ENCODE measurements around the gene UPF1.

The UPF1 gene

DNA sequence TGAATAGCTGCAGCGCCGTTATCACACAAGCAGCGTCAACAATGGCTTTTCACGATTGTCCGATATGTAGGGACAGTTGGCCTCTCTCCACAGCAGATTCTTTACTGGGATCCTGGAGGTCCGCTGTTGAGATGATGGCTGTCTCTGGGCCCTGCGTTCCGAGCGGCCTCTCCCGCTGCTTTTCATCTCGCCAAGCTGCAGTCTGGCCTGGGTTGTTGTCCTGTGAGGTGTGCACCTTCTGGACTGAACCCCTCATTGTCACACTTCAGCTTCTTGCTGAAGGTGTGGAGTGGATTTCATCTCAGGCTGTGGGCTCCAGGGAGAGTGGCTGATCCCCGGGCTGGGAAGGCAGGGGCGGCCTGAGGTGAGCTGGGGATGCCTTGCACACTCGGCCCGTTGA, 9.6 kb downstream of the UPF1 start:
- no peak for DNase-seq

DNA sequence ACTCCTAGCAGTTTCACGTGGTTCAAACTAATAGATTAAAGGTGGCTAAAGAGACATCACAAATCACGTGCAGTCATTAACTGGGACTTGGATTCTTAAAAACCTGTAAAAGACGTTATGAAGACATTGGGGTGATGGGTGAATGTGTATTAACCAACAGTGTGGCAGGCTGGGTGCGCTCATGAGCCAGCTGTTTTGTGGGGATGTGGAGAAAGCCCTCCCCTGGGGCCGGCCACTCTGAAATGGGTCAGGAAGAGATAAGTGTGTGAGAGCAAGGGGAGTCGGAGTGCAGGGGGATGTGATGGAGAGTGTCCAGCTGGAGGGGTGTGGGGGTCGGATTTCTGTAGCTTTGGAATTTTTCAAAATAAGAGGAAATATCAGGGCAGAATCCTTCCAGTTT, 10.4 kb downstream of the UPF1 start:
- DNase-seq: no peak

DNA sequence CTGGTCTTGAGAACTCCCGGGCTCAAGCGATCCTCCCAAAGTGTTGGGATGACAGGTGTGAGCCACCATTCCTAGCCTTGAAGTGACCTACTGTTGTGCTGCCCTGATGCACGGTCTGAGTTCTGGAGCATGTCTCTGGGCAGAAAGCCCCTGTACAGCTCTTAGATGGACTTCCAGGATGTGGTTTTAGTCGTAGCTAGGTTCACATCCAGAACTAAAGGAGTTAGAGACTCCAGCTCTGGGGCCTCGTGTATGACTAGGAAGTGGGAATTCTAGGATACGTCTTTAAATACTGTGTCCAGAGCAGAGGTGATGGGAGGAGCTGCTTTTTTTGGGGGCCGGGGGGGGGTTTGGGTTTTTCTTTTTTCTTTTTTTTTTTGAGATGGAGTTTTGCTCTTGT, 12.2 kb downstream of the UPF1 start:
- DNase-seq: no peak

DNA sequence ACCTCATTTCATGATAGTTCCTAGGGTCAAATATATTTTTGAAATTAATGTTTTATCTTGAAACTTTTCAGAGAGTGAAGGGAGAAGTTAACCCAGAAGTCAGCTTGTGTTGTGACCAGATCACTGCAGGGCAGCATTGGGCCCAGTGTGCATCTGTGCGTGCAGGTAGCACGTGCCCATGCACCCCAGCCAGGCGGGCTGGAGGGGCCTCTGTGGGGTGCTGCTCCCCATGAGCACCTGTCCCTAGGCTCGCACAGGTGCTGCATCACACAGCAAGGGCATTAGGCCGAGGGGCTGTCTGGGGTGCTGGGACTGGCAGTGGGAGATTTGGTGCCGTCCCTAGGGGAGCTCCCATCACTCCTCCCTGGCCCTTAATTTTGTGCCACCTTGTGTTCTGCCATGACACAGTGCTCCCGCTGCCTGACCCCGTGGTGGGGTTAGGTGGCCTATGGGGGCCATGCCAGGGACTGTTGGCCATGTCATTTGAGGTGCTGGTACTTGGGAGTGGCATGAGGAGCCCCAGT, 13.1 kb downstream of the UPF1 start:
- no peak for DNase-seq

DNA sequence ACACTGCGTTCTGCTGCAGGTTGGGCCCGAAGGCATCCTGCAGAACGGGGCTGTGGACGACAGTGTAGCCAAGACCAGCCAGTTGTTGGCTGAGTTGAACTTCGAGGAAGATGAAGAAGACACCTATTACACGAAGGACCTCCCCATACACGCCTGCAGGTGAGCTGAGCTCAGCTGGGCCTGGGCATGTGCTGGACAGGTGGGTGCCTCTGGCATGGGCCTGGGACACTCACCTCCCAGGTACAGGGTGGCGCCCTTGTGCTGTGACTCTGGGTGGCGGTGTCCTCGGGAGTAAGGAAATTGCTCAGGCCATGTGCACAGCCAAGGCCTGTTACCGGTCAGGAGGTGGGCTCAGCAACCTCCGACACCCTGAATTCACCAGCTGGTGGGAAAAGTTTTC, 14.2 kb downstream of the UPF1 start:
- no peak for DNase-seq

DNA sequence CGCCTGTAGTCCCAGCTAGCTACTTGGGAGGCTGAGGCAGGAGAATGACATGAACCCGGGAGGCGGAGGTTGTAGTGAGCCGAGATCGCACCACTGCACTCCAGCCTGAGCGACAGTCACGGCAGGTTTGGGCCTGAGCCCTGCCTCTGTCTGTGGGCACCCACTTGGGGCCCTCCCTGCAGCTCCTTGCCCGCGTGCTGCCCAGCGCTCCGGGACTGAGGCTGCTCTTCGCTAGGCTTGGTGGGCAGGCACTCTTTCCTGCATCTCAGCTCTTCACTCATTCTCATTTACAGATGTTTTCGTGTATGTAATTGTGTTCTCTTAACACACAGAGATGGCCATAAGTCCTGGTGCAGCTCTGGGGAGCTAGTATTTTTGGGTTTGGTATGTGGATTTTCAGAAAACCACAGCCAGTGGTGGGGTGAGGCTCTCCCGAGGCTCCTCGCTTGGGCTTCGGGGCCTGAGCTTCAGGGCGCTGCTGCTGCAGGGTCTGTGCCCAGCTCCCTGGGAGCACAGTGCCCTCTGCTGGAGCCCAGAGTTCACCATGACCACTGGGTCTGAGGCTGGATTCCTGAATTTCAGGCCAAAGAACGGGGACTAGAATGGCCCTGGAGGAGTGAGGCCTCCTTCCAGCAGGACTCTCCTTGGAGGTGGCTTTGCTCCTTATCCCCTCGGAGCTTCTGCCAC, 15.2 kb downstream of the UPF1 start:
- peak; percentile 74 for DNase-seq

DNA sequence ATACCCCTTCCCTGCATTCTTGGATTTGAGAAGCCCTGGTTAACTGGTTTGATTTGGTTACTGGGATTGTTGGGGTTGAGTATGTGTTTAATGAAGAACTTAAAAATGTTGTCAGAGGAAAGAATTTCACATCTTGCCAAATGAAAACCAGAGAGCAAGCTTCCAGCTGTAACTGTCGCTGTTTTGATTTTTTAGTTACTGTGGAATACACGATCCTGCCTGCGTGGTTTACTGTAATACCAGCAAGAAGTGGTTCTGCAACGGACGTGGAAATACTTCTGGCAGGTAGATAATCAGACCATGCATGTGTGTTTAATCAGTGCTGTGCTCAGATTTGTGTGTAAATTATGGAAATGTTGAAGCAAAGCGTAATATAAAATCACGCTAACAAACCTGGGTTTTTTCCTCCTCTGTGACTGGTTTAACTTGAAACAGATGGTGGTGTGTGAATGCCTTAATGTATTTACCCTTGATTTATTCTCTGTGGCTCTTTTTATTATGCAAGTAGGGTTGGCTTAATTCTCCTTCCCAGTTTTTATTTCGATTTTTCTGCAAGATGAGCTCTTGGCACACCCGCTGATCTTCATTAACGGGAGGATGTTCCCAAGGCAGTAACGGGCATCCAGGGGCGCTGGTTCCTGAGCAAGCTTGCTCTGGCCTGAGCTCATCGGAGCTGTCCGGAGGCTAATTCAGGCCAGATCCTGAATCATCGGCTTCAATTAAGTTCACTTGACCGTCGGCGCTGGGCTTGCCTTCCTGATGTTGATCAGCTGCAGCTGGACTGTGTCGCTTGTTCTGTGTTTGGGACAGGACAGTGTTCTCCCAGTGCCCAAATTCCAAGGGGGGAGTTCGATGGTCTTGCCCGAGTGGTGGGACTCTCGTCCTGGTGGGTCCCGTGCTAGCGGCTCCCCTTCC, 16.0 kb downstream of the UPF1 start:
- no peak for DNase-seq

DNA sequence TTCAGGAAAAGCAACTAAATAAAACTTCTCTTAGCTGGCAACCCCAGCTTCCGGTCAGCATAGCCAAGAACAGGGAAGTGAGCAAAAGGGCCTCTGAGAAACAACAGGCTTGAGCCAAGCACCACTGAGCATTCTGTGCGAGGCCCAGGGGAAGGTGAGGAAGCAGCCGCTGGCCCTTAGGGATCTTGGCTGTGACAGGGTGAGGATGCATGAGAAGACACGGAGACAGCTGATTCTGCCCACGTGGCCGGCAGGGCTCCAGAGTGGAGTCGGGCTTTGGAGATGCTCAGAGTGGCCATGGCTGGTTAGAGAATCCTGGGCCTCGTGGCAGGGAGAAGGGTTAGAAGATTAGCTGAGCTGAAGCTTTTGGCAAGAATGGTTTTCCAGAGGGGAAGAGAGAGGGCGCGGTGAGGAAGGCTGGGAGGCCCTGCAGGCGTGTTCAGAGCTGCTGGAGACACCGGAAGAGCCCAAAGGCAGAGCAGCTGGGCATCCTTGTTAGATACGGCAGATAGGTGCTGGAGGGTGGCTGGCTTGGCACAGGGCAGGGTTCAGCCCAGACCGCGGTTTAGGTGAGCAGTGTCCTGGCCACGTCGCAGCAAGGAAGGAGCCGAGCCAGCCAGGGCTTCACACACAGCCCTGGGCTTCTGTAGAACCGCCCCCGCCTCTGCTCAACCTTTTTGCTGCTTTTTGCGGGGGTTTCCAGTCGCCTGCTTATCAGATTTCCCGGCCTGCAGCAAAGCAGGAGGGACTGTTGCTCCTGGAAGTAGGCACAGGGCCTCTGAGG, 17.3 kb downstream of the UPF1 start:
- peak; percentile 16 for DNase-seq

DNA sequence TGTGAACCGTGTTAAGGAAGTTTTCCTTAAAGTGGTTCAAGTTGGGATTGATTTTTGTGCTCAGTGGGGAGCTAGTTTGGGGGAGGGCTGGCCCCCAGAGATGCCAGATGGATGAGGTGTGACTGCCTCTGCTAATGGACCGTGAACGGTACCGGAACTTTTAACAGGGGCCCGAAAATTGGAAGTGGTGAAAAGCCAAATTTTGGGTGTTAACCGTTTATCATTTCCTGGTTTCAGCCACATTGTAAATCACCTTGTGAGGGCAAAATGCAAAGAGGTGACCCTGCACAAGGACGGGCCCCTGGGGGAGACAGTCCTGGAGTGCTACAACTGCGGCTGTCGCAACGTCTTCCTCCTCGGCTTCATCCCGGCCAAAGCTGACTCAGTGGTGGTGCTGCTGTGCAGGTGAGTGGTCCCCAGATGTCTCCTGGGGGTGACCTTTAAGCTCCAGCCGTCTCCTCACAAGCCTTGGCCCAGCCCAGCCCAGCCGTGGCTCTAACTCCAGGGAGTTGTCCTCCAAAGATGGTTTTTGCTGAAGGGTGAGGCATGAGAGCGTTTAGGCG, 18.2 kb downstream of the UPF1 start:
- no peak for DNase-seq

DNA sequence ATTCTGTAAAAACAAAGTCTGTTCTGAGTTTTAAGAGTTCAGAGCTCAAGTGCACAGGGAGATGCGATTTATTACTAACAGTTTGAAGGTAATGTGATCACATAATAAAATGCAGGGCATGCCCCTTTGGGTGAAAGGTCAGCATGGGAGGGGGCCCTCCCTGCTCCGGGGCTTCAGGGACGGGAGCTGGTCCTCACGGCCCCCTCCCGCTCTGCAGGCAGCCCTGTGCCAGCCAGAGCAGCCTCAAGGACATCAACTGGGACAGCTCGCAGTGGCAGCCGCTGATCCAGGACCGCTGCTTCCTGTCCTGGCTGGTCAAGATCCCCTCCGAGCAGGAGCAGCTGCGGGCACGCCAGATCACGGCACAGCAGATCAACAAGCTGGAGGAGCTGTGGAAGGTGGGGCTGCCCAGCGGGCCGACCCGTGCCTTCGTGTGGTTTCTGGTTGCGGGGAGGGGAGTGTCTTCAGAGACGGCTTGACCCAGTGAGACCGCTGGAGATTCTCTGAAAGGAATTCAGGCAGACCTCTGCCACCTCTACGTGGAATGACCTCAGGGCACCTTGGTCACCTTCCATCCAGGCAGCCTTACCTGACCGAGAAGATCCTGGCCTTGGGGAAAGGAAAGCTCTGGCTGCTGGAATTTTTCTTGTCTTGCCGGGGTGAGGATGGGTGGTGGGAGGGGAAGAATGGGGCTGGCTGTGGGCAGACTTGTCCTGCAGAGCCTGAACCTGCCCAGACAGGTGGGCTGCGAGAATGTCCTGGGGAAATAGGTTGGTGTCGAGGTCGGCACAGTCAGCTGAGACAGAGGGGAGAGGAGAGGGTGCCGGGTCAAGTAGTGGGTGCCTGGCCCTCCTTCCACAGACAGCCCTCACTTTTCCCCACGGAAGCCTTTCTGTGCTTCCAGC, 19.0 kb downstream of the UPF1 start:
- peak; percentile 15 for DNase-seq

DNA sequence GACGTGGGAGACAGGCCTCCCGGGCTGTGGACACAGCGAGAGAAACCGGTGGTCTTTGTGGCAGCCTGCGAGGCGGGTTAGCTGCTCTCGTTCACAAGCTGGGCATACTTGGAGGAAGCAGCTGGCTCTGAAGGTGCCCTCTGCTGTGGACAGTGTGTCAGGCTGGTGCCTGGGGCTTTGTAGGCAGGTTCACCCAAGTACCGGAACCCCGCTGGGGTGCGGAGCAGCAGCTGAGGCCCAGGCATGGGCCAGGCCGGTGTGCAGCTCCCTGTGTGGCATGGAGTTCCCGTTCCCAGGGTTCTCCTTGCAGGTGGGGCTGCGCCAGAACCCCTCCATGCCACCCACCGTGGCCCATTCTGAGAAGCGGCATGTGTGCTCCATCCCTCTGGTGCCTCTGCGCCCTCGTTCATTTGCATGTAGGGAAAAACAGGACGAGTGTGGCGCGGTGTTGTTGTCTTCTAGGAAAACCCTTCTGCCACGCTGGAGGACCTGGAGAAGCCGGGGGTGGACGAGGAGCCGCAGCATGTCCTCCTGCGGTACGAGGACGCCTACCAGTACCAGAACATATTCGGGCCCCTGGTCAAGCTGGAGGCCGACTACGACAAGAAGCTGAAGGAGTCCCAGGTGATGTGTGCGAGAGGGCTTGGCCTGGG, 20.0 kb downstream of the UPF1 start:
- no peak for DNase-seq

DNA sequence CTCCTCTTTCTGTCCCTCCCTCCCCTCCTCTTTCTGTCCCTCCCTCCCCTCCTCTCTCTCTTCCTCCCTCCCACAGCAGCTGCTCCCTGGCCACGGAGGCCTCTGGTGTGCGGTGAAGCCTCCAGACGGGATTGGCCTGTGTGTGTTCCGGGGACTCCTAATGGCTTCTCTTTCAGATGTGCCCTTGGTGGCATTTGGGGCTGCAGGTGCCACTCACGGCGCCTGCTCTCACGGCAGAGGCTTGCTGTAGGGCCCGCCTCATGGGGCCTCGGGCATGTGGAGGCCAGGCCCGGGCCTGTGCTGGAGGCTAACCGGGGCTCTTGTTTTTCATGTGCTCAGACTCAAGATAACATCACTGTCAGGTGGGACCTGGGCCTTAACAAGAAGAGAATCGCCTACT, 20.9 kb downstream of the UPF1 start:
- DNase-seq: no peak

DNA sequence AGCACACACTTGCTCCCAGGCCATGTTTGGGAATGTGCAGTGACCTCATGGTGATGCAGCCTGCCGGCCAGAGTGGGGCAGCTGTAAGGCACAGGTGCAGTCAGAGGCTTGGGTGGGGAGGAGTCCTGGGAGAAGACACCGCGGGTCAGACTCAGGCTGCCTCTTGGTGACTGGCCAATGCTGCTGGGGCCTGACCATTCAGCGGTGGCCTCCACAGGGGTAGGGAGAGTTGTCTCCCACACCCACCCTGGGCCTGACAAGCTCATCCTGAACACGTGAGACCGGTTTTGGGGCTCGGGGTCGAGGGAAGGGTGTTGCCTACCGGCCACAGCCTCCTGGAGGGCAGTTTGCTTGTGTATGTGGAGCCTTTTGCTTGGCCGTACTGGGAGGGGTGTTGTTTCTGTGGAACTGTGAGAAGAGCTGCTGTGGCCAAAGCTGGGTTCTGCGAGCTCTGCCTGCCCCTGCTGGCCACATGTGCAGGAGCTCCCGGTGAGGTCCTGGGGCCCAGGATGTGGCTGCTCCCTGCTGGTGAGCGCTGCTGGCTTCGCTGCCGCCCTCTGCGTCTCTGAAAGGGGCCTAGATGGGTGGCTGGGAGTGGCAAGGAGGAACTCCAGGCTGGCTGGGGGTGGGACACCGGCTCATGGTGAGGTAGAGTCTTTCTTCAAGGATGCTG, 22.1 kb downstream of the UPF1 start:
- DNase-seq: no peak

DNA sequence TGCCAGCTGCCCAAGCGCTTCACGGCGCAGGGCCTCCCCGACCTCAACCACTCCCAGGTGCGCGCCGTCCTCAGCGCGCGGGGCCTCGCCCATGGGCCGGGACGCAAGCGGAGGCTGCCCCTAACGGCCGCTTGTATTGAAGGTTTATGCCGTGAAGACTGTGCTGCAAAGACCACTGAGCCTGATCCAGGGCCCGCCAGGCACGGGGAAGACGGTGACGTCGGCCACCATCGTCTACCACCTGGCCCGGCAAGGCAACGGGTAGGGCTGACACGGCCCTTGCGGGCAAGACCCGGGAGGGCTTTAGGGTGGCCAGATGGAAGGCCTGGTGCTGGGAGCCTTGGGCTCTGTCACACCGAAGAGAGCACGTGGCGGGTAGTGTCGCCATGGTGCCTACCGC, 23.2 kb downstream of the UPF1 start:
- no peak for DNase-seq

DNA sequence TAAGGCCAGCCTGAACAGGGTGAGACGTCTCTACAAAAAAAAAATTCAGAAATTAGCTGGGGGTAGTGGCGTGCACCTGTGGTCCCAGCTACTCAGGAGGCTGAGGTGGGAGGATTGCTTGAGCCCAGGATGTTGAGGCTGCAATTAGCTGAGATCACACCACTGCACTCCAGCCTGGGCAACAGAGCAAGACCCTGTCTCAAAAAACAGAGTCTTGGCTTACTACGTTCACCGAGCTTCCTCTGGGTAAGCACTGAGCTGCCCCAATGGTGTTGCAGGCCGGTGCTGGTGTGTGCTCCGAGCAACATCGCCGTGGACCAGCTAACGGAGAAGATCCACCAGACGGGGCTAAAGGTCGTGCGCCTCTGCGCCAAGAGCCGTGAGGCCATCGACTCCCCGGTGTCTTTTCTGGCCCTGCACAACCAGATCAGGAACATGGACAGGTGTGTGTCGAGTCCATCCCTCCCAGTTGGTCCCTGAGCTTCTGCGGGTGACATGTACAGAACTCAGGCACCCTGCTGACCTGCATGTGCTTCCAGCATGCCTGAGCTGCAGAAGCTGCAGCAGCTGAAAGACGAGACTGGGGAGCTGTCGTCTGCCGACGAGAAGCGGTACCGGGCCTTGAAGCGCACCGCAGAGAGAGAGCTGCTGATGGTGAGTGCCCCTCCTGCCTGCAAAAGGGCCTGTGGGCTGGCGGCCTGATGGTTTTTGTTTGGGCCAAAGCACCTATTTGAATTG, 24.1 kb downstream of the UPF1 start:
- DNase-seq: no peak

DNA sequence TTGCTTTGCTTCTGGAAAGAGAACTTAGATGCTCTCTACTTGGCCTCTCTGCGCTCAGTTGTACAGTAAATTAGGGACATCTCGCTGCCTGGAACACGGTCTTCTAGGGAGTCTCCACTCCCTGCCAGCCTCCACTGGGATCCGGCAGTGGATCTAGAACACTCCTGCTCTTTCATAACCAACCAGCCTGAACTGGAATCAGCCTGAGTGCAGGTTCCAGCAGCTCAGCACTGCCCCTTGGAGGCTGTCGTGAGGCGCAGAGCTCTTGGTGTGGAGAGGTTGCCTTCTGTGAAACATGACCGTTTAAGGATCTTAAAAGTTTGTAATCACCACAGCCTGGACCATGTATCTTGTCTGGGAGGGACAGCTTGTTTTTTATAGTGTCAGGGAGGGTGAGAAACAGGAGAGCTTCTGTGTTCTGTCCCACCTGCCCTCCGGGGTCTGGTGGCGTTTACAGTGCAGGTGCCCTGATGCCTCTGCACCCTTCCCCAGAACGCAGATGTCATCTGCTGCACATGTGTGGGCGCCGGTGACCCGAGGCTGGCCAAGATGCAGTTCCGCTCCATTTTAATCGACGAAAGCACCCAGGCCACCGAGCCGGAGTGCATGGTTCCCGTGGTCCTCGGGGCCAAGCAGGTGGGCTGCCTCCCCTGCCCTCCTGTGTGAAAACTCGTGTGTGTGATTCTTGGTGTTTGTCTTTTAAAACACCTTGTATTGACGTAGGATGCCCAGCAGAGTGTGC, 24.8 kb downstream of the UPF1 start:
- no peak for DNase-seq

DNA sequence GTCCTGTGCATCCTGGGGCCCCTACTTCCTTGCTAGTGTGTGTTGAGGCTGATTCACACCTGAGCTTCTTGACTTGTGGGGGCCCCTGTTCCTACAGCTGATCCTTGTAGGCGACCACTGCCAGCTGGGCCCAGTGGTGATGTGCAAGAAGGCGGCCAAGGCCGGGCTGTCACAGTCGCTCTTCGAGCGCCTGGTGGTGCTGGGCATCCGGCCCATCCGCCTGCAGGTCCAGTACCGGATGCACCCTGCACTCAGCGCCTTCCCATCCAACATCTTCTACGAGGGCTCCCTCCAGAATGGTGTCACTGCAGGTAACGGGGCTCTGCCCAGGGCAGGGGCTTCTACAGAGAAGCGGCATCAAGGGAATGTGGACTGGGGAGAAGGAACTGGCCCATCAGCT, 25.5 kb downstream of the UPF1 start:
- no peak for DNase-seq

DNA sequence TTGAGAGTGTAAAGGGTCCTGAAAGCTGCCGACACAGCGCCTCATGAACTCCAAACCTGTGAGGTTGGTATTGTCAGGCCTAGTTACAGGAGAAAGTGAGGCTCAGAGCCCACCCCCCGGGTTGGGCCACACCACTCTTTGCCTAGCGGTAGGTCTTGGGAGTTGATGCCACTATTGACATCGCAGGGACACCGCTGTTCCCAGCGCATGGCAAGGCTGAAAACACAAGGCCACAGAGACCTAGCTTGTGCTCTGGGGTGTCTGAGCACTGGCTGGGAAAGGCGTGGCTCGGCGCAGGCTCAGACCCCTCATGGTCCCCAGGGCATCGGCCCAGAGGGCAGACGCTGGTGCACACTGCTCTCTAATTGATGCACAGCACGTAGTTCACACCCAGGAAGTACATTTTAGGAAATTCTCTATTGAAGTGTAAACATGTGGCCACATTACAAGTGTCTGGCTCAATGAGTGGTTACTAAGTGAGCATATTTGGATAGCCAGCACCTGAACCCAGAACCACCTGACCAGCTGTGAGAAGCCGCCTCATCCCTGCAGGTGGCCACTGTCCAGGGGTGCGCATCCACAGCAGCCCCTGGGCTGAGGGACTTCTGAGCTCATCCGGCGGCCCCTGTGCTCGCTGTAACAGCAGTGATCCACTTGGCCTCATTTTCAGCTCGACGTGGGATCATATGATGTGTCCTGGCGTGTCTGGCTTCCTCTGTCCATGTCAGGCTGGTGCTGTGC, 27.3 kb downstream of the UPF1 start:
- no peak for DNase-seq
